ENCODE results near the gene SLC39A3.

The SLC39A3 gene

DNA sequence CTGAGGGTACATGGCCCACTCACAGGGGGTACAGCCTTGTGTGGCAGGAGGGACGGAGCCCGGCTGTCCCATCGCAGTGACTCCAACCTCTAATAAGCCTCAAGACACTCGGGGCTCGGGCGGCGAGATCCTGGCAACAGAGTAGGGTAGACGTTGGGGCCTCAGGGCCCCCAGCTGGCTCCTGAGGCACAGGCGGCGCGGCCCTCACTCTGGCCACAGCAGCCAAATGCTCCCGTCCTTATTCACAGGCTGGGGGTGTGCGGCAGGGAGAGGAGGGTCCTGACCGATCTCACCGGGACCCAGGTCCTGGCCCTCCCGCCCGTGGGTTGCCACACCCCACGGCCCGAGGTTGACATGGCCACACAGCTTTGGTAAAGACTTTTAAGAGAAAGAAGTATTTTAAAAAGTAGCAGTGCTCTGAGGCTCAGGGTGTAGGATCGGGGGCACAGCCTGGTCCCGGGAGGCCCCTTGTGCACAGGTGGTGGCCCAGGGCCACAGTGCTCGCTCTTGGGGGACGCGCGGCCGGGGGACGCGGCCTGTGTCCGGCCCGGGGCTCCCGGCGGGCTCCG, 7.6 kb downstream of the SLC39A3 start:
- Histone ChIP-seq H3K4me3 (ENCODE audit: low read length in 2 of 2) (no peak overlapping the region), H3K27me3 (ENCODE audit: control insufficient read depth in 2 of 2, insufficient read depth in 2 of 2, low read length in 2 of 2) (no peaks in the 10 kb centered on the region), H3K9ac (ENCODE audit: low read depth in 1 of 2, low read length in 2 of 2) (no peak overlapping the region), H3K36me3 (ENCODE audit: control insufficient read depth in 2 of 2, insufficient read depth in 2 of 2, low read length in 2 of 2) (peaks cover 14 to 18% of the 10 kb centered on the region in 2 donors), H3K9me3 (ENCODE audit: control insufficient read depth in 2 of 2, low read length in 2 of 2) (no peaks in the 10 kb centered on the region), H3K4me1 (ENCODE audit: control insufficient read depth in 2 of 2, insufficient read depth in 2 of 2, low read length in 2 of 2) (no peaks in the 10 kb centered on the region), H3K27ac (ENCODE audit: low read depth in 2 of 2, low read length in 2 of 2) (no peak overlapping the region)

DNA sequence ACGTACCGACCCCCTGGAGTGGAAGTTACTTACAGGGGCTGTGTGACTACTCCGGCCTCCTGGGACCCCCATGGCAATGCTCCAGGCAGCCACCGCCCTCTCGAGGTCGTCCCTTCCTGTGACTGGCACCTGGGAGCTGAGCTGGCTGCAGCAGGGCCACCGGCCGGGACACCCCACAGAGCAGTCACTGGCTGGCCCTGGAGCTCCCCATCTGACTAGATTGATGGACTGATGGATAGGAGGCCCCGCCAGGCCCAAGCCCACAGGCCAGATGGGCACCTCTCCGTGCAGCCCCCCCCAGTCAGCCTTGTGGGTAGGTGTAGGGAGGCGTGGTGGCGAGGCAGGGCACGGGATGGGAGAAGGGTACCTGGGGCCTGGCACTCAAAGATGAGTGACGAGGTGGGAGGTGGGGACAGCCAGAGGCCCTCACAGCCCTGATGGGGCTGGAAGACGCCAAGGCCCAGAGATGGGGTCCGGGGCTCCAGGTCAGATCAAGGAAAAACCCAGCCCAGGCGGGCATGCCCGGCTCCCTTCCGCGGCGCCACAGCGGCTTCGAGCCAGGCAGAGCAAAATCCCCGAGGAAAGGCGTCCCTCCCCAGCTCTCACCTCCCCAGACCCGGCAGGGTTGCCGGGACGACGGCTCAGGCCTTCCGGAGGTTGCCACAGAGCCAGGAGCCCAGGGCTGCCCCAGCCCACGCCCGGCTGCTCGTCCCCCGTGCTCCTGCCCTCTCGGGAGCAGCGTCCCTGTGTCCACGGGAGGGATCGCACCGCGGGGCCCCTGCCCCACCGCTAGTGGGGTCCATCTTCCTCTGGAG, 8.4 kb downstream of the SLC39A3 start:
- Histone ChIP-seq H3K27ac (ENCODE audit: low read depth in 2 of 2, low read length in 2 of 2) (no peak overlapping the region), H3K9me3 (ENCODE audit: control insufficient read depth in 2 of 2, low read length in 2 of 2) (no peaks in the 10 kb centered on the region), H3K4me3 (ENCODE audit: low read length in 2 of 2) (no peak overlapping the region), H3K4me1 (ENCODE audit: control insufficient read depth in 2 of 2, insufficient read depth in 2 of 2, low read length in 2 of 2) (no peaks in the 10 kb centered on the region), H3K36me3 (ENCODE audit: control insufficient read depth in 2 of 2, insufficient read depth in 2 of 2, low read length in 2 of 2) (peaks cover 8 to 12% of the 10 kb centered on the region in 2 donors), H3K9ac (ENCODE audit: low read depth in 1 of 2, low read length in 2 of 2) (no peak overlapping the region), H3K27me3 (ENCODE audit: control insufficient read depth in 2 of 2, insufficient read depth in 2 of 2, low read length in 2 of 2) (peaks cover 0 to 3% of the 10 kb centered on the region in 2 donors)

DNA sequence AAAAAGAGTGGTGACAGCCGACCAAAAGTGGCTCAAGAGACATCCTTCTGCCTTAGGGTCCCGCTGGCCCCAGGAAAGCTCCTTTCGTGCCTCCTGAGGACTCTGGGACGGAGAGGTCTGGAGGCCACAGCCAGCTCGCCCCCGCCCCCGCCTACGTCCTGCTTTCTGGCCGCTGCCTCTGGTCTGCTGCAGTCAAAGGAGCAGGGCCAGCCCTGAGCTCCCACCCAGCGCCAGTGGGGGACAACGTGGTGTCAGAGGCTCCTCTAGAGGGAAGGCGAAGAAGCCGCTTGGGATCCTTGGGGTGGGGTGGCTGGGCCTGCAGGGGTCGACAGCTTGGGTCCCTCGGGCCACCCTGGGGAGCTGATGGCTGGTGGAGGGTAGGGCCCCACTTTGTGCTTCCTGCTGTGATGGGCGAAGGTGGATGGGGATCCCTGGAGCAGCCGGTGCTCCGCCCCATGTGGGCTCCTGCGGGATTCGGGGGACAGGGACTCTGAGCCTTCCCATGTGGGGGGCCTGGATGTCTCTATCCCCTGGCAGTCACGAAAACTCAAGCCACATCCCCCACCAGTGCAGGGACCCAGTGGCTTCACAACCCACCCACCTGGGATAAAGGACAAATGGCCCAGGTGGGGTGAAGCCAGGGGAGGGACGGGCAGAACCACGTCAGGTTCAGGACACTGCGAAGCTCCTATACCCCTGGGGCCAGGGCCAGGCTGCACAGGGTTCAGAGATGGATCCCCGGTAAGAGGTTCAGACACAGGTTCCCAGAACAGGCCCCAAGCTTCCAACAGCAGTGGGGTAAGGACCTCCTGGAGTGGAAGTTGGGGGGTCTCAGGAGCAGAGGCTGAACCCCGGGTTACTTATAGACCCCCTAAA, 9.6 kb downstream of the SLC39A3 start:
- Histone ChIP-seq H3K36me3 (ENCODE audit: control insufficient read depth in 2 of 2, insufficient read depth in 2 of 2, low read length in 2 of 2) (peaks cover 3 to 7% of the 10 kb centered on the region in 2 donors), H3K4me1 (ENCODE audit: control insufficient read depth in 2 of 2, insufficient read depth in 2 of 2, low read length in 2 of 2) (no peaks in the 10 kb centered on the region), H3K27ac (ENCODE audit: low read depth in 2 of 2, low read length in 2 of 2) (no peak overlapping the region), H3K9me3 (ENCODE audit: control insufficient read depth in 2 of 2, low read length in 2 of 2) (no peaks in the 10 kb centered on the region), H3K27me3 (ENCODE audit: control insufficient read depth in 2 of 2, insufficient read depth in 2 of 2, low read length in 2 of 2) (peaks cover 0 to 6% of the 10 kb centered on the region in 2 donors), H3K9ac (ENCODE audit: low read depth in 1 of 2, low read length in 2 of 2) (no peak overlapping the region), H3K4me3 (ENCODE audit: low read length in 2 of 2) (no peak overlapping the region)

DNA sequence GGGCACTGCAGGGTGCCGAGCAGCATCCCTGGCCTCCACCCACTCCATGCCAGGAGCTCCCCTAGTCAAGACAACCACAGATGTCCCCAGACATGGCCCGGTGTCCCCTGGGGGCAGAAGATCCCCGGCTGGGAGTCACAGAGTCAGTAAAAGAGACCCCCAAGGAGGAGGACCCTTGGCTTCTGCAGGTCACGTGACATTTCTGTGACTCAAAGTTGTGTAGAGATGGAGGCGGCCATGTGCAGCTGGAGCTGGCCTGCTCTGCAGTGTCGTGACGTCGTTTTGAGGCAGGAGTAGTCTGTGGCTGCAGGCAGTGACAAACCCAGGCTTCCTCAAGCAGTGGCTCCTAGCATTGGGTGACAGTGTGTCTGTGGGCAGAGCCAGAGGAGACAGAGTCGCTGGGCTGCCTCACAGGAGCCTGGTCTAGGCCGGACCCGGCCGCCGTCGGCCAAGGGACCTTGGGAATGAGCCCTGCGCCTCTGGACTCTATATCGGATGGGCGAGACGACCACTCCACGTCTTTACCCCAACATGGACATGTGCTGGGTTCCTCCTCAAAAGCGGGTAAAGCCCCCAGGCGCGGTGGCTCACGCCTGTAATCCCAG, 10.9 kb downstream of the SLC39A3 start:
- no peak overlapping the region for H3K9ac ChIP-seq (ENCODE audit: low read depth in 1 of 2, low read length in 2 of 2)
- no peak overlapping the region for H3K27ac ChIP-seq (ENCODE audit: low read depth in 2 of 2, low read length in 2 of 2)
- no peaks in the 10 kb centered on the region for H3K4me1 ChIP-seq (ENCODE audit: control insufficient read depth in 2 of 2, insufficient read depth in 2 of 2, low read length in 2 of 2)
- H3K27me3 ChIP-seq (ENCODE audit: control insufficient read depth in 2 of 2, insufficient read depth in 2 of 2, low read length in 2 of 2) = peaks cover 0 to 6% of the 10 kb centered on the region in 2 donors
- H3K9me3 ChIP-seq (ENCODE audit: control insufficient read depth in 2 of 2, low read length in 2 of 2) = no peaks in the 10 kb centered on the region
- no peaks in the 10 kb centered on the region for H3K36me3 ChIP-seq (ENCODE audit: control insufficient read depth in 2 of 2, insufficient read depth in 2 of 2, low read length in 2 of 2)
- no peak overlapping the region for H3K4me3 ChIP-seq (ENCODE audit: low read length in 2 of 2)

DNA sequence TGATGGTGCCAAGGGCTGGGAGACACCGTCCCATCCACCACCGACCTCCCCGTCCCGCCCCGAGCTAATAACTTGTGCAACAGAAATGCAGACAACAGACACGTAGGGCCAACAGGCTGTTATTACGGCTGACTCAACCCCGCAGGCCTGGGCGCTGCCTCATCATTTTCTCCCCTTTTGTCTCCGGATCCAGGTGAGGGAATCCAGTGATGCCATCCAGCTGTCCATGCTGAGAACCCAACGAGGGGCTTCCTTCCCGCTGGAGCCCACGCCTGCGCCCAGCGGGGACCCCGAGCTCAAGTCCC, 12.2 kb downstream of the SLC39A3 start:
- H3K4me3 ChIP-seq (ENCODE audit: low read length in 2 of 2) = no peak overlapping the region
- H3K9me3 ChIP-seq (ENCODE audit: control insufficient read depth in 2 of 2, low read length in 2 of 2) = no peaks in the 10 kb centered on the region
- H3K9ac ChIP-seq (ENCODE audit: low read depth in 1 of 2, low read length in 2 of 2) = no peak overlapping the region
- peaks cover 2 to 5% of the 10 kb centered on the region in 2 donors for H3K4me1 ChIP-seq (ENCODE audit: control insufficient read depth in 2 of 2, insufficient read depth in 2 of 2, low read length in 2 of 2)
- H3K36me3 ChIP-seq (ENCODE audit: control insufficient read depth in 2 of 2, insufficient read depth in 2 of 2, low read length in 2 of 2) = no peaks in the 10 kb centered on the region
- peaks cover 4 to 7% of the 10 kb centered on the region in 2 donors for H3K27me3 ChIP-seq (ENCODE audit: control insufficient read depth in 2 of 2, insufficient read depth in 2 of 2, low read length in 2 of 2)
- H3K27ac ChIP-seq (ENCODE audit: low read depth in 2 of 2, low read length in 2 of 2) = no peak overlapping the region

DNA sequence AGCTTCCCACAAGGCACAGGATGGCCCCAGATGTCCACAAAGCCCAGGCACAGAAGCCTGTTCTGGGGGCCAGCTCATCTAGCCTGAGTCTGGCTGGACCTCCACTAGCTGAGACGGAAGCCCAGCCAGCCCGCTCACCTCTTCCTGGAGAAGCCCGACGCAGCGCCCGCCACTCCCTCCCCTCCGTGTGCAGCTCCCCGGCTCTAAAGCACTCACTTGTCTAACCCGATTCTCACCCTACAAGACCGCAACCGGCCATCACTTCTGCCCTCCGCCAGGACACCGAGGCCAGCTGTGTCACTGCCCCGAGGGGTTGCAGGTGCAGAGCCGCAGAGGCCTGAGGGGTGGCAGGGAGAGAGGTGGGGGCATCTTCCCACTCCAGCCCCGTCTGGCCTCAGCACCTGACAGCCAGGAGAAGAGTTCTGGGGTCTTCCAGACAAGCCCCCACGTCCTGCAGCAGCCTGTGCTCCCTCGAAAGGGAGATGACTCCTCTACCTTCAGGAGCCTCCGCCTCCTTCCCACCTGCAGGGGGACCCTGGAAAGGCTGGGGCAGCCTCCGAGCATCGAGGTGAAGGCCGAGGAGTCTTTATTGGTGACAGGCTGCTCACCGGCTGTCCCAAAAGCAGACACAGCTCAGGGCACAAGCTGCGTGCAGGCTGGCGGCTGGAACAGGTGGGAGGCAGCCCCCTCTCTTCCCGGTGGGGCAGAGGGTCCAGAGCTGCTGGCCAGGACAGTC, 12.7 kb downstream of the SLC39A3 start:
- no peak overlapping the region for H3K27ac ChIP-seq (ENCODE audit: low read depth in 2 of 2, low read length in 2 of 2)
- H3K27me3 ChIP-seq (ENCODE audit: control insufficient read depth in 2 of 2, insufficient read depth in 2 of 2, low read length in 2 of 2) = peaks cover 8 to 11% of the 10 kb centered on the region in 2 donors
- H3K4me3 ChIP-seq (ENCODE audit: low read length in 2 of 2) = no peak overlapping the region
- H3K9ac ChIP-seq (ENCODE audit: low read depth in 1 of 2, low read length in 2 of 2) = no peak overlapping the region
- no peaks in the 10 kb centered on the region for H3K9me3 ChIP-seq (ENCODE audit: control insufficient read depth in 2 of 2, low read length in 2 of 2)
- H3K36me3 ChIP-seq (ENCODE audit: control insufficient read depth in 2 of 2, insufficient read depth in 2 of 2, low read length in 2 of 2) = no peaks in the 10 kb centered on the region
- peaks cover 2 to 5% of the 10 kb centered on the region in 2 donors for H3K4me1 ChIP-seq (ENCODE audit: control insufficient read depth in 2 of 2, insufficient read depth in 2 of 2, low read length in 2 of 2)

DNA sequence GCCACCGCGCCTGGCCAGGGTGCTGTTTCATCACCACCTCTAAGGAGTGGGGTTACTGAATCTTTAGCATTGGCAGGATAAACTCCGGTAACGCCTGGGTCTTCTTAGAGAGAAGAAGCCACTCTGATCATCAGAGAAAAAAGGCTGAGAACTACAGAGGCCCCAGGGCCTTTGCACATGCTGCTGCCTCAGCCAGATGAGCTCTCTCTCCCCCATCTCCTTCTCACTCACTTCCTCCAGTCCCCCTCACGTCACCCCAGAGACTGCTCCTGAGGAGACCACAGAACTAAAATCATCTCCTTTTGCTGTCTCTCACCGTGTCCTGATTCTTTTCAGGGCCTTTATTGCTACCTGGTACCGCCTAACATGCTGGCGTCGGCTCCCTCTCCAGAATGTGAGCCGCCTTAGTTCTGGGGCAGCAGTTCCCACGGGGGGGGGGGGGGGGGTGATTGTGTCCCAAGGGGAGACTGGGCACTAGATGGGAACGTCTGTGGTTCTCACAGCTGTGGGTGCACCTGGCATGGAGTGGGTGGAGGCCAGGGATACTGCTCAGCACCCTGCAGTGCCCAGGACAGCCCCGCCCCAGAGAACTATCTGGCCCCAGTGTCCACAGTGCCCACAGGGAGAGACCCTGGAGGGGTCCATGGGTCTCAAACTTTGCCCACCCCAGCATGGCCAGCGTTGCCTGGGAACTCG, 13.5 kb downstream of the SLC39A3 start:
- Histone ChIP-seq H3K36me3 (ENCODE audit: control insufficient read depth in 2 of 2, insufficient read depth in 2 of 2, low read length in 2 of 2) (no peaks in the 10 kb centered on the region), H3K9ac (ENCODE audit: low read depth in 1 of 2, low read length in 2 of 2) (no peak overlapping the region), H3K9me3 (ENCODE audit: control insufficient read depth in 2 of 2, low read length in 2 of 2) (no peaks in the 10 kb centered on the region), H3K4me3 (ENCODE audit: low read length in 2 of 2) (no peak overlapping the region), H3K27me3 (ENCODE audit: control insufficient read depth in 2 of 2, insufficient read depth in 2 of 2, low read length in 2 of 2) (peaks cover 11 to 13% of the 10 kb centered on the region in 2 donors), H3K4me1 (ENCODE audit: control insufficient read depth in 2 of 2, insufficient read depth in 2 of 2, low read length in 2 of 2) (peaks cover 2 to 5% of the 10 kb centered on the region in 2 donors), H3K27ac (ENCODE audit: low read depth in 2 of 2, low read length in 2 of 2) (no peak overlapping the region)

DNA sequence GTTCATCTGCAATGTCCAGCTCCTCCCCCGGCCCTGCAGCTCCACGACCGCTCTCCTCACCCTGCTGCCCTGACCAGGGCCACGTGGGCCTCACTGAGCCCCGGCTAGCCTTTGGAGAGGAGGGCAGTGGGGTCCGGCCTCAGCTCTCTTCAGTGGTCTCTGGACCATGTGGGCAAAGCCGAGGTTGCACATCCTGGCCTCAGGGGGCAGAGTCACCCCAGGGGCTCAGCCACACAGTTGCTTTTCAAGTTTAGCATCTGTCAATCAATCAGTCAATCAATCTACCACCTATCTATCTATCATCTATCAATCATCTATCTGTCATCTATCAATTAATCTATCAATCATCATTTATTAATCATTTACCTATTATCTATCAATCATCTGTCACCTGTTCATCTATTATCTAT, 15.7 kb downstream of the SLC39A3 start:
- Histone ChIP-seq H3K9ac (ENCODE audit: low read depth in 1 of 2, low read length in 2 of 2) (no peak overlapping the region), H3K4me1 (ENCODE audit: control insufficient read depth in 2 of 2, insufficient read depth in 2 of 2, low read length in 2 of 2) (peaks cover 4 to 5% of the 10 kb centered on the region in 2 donors), H3K27ac (ENCODE audit: low read depth in 2 of 2, low read length in 2 of 2) (no peak overlapping the region), H3K9me3 (ENCODE audit: control insufficient read depth in 2 of 2, low read length in 2 of 2) (no peaks in the 10 kb centered on the region), H3K4me3 (ENCODE audit: low read length in 2 of 2) (no peak overlapping the region), H3K27me3 (ENCODE audit: control insufficient read depth in 2 of 2, insufficient read depth in 2 of 2, low read length in 2 of 2) (peaks cover 17 to 23% of the 10 kb centered on the region in 2 donors), H3K36me3 (ENCODE audit: control insufficient read depth in 2 of 2, insufficient read depth in 2 of 2, low read length in 2 of 2) (no peaks in the 10 kb centered on the region)

DNA sequence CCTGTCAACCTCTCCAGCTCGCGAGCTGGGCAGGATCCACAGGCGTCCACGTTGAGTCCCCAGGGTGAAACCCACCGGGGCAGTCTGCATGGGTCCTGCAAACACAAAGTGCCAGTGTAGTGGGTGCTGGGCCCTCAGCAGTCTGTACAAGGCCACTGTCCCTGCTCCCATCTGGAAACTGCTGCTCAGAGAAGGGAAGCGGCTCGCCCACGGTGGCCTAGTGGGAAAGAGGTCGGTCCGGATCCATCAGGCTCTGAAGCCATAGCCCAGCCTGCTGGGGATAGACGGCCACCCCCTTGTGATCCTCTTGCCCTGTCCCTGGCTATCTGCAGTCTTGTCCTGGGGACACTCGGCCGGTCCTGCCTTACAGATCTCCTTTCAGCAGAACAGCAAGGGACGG, 16.1 kb downstream of the SLC39A3 start:
- peaks cover 17 to 23% of the 10 kb centered on the region in 2 donors for H3K27me3 ChIP-seq (ENCODE audit: control insufficient read depth in 2 of 2, insufficient read depth in 2 of 2, low read length in 2 of 2)
- no peaks in the 10 kb centered on the region for H3K9me3 ChIP-seq (ENCODE audit: control insufficient read depth in 2 of 2, low read length in 2 of 2)
- no peak overlapping the region for H3K27ac ChIP-seq (ENCODE audit: low read depth in 2 of 2, low read length in 2 of 2)
- H3K9ac ChIP-seq (ENCODE audit: low read depth in 1 of 2, low read length in 2 of 2) = no peak overlapping the region
- H3K36me3 ChIP-seq (ENCODE audit: control insufficient read depth in 2 of 2, insufficient read depth in 2 of 2, low read length in 2 of 2) = no peaks in the 10 kb centered on the region
- no peak overlapping the region for H3K4me3 ChIP-seq (ENCODE audit: low read length in 2 of 2)
- peaks cover 4 to 5% of the 10 kb centered on the region in 2 donors for H3K4me1 ChIP-seq (ENCODE audit: control insufficient read depth in 2 of 2, insufficient read depth in 2 of 2, low read length in 2 of 2)
